ENCODE results near the gene C1orf210.

DNA sequence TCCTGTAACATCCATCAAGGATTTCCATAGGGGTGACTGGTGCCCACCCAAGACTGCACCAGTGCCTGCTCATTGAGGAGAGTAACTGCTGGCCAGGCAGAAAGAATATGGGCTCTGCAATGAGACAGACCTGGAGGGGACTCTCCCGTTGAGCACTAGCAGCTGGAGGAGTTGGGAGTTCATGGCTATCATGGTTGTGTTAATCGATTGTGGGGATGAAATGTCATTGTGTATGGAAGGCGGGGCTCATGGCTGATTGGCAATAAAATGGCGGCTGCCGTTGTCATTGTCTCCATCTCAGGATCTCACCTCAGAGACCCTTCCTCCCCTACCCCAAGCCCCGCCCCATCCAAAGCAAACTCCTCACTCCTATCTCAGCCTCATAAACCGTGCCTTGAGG, 11.7 kb downstream of the C1orf210 start:
- TF ChIP-seq, protein P1, sequence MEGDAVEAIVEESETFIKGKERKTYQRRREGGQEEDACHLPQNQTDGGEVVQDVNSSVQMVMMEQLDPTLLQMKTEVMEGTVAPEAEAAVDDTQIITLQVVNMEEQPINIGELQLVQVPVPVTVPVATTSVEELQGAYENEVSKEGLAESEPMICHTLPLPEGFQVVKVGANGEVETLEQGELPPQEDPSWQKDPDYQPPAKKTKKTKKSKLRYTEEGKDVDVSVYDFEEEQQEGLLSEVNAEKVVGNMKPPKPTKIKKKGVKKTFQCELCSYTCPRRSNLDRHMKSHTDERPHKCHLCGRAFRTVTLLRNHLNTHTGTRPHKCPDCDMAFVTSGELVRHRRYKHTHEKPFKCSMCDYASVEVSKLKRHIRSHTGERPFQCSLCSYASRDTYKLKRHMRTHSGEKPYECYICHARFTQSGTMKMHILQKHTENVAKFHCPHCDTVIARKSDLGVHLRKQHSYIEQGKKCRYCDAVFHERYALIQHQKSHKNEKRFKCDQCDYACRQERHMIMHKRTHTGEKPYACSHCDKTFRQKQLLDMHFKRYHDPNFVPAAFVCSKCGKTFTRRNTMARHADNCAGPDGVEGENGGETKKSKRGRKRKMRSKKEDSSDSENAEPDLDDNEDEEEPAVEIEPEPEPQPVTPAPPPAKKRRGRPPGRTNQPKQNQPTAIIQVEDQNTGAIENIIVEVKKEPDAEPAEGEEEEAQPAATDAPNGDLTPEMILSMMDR (IDR thresholded peaks at IDR 0.05 in 8 of 11, conservative IDR thresholded peaks at IDR 0.05 in 3 of 11), result no peak
- TF ChIP-seq POLR2AphosphoS5 (IDR thresholded peaks at IDR 0.05), result no peak

Data from spleen (tissue), 7 donors.